PC-3 (cell line): ENCODE data around the gene ACAP3.

Experiments
- EZH2 ChIP-seq: fragments of 300-600 bp; sonication (generic); IDR thresholded peaks from one replicate; pipeline ENCODE4 v1.6.1; 2017; ENCODE audit warnings: antibody characterized with exemption, mild to moderate bottlenecking, low read length; ENCODE audit not compliant: unreplicated experiment
- EZH2phosphoT487 ChIP-seq: fragments of 300-600 bp; sonication (generic); IDR thresholded peaks from 2 replicates; pipeline ENCODE4 v1.6.1; 2018; ENCODE audit warnings: mild to moderate bottlenecking, antibody characterized with exemption, low read length, borderline replicate concordance
- TF ChIP-seq, protein P1 (sequence below): fragments of 300-600 bp; sonication (generic); conservative IDR thresholded peaks from 2 replicates; pipeline ENCODE4 v1.5.1; 2017; ENCODE audit warnings: antibody characterized with exemption, low read depth, mild to moderate bottlenecking, low read length

DNA sequence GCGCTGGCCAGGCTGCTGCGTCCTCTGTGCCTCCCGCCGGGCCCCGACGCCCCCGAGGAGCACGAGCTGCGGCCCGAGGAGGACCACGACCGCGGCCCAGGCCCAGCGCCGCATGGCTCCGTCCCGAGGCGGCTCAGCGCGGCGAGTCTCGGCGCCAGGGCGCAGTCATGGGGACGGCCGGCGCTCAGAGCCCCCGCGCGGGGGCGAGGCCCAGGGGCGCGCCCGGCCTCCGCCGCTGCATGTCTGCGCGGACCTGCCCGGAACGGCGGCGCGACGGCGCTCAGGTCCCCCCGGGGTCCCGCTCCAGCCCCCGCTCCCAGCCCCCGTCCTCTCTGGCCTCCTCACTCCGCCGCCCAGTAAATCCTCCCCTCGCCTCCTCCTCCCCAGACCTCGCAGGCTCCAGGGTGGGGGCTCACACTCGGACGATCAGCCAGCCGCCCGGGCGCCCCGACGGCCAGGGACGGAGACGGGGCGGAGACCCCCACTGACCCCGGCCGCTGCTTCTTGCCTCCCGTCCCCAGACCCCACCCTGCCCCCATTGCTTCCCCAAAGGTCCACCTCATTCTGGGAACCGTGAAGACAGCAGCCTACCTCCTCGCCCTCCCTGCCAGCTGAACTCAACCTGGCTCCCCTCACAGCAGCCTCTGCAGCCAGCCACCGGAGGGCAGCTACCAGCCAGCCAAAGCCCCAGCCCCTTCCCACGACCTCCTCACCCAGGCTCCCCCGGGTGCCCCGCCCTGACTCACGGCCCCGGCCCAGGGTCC lies 61.0 kb downstream of the ACAP3 start, which contains the start of gene C1QTNF12:
- TF ChIP-seq, protein P1, sequence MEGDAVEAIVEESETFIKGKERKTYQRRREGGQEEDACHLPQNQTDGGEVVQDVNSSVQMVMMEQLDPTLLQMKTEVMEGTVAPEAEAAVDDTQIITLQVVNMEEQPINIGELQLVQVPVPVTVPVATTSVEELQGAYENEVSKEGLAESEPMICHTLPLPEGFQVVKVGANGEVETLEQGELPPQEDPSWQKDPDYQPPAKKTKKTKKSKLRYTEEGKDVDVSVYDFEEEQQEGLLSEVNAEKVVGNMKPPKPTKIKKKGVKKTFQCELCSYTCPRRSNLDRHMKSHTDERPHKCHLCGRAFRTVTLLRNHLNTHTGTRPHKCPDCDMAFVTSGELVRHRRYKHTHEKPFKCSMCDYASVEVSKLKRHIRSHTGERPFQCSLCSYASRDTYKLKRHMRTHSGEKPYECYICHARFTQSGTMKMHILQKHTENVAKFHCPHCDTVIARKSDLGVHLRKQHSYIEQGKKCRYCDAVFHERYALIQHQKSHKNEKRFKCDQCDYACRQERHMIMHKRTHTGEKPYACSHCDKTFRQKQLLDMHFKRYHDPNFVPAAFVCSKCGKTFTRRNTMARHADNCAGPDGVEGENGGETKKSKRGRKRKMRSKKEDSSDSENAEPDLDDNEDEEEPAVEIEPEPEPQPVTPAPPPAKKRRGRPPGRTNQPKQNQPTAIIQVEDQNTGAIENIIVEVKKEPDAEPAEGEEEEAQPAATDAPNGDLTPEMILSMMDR, result peak; percentile 33; the same call in 1 of the 2 replicates
- TF ChIP-seq EZH2 (no peak), EZH2phosphoT487 (no peak)
